T1000 (cell line): Measurements from ENCODE around the gene ASCC2.

ENCODE experiments used
- DNase-seq: peaks from one replicate; lab custom pipeline; 2025; ENCODE audit warnings: mixed read lengths; lab: John Stamatoyannopoulos, UW

Gene ASCC2

DNA sequence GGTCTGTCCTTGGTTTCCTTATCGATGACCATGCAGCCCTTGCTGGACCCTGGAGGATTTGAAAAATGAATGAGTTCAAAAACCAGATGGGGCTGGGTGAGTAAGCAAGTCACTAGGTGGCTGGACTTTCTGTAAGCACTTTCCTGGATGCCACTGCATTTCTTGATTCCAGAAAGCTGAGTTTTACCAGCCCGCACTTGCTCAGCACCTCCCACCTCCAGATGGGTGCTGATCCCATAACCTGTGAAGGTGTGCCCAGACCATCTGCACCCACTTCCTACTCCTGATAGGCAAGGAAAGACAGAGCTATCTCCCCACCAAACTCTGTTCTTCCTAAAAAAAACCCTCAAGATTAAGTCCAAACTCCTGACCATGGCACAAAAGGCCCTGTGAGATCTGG lies 21.1 kb downstream of the ASCC2 start:
- no peak for DNase-seq

DNA sequence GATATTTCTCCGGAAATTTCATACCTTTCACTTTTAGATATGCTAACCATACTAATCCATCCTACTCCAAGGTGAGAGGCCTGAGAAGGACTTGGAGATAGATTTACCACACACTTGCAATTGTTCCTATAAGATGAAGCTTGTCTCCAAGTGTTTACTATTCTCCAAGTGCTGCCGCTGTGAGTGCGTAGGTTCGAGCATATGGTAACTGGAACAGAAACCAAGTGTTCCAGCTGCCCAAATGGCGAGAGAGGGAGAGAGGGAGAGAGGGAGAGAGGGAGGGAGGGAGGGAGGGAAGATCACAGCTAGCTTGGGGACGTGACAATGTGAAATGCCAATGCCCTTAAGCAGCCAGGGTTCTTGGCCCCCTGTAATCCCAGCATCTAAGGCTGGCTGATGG lies 21.5 kb downstream of the ASCC2 start:
- no peak for DNase-seq

DNA sequence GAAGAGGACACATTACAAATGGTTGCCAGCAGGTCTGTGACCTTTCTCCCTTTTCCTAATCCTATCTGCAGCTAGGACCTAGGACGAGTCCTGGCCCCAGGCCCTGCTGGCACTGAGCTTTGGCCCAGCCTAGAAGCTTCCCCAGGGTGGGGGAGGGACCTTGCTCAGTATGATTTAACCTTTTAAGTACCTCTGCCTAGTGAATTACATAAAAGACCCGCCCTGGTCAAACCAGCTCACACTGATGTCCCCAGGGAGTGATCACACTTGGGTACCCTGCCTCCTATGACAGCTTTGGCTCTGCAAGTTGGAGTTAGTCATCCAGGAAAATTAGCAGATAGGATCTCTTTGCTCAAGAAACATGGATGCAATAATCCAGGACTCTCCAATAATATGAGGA lies 21.9 kb downstream of the ASCC2 start:
- DNase-seq = peak; percentile 35

DNA sequence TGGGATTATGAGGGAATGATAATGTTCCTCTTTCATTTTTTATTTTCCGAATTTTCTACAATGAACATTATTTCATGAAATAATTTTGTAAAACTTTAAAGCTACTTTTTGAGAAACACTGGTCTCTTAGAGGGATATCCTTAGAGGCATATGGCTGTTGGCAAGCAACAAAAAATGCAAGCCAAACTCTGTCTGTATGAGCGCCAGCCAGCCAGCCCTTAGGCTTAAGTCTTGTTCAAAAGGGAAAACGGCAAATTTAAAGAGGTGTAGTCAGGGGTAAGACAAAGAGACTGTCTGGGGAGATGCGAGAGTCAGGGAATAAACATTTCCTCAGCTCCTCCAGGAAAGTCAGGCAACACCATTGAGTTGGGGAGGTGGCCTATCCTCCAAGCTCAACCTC lies 22.5 kb downstream of the ASCC2 start:
- no peak for DNase-seq

DNA sequence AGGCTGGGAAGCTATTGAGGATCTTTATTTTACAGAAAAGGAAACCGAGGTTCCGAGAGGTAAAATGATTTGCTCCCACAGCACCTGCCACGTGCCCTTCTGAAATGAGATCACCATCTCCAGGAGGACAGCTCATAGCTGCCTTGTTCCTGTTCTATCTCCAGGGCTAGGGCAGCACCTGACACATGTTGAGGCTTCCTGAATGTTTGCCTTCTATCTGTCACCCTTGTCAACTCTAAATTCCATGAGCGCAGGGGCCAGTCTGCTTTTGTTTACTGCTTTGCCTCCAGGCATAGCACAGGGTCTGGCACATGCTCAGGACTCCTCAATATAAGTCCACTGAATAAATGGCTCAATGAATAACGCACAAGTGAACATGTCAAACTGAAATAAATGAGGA lies 24.1 kb downstream of the ASCC2 start:
- no peak for DNase-seq

DNA sequence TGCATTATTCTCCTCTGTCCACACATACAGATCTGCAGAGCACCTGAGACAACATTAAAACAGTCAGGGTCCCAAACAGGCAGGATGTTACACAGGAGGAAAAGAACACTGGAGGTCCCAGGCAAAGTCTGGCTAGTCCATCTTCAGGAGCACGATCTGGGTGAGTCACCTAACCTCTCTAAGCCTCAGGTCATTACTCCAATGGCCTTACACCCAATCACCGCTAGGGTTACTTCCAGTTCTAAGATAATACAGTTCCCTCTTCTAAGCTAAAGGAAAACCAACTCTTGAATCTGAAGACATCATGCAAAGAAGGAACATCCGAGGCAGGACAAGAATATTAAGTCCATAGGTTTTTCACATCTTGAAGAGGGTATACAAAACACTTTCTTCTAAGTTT lies 24.5 kb downstream of the ASCC2 start:
- DNase-seq = no peak

DNA sequence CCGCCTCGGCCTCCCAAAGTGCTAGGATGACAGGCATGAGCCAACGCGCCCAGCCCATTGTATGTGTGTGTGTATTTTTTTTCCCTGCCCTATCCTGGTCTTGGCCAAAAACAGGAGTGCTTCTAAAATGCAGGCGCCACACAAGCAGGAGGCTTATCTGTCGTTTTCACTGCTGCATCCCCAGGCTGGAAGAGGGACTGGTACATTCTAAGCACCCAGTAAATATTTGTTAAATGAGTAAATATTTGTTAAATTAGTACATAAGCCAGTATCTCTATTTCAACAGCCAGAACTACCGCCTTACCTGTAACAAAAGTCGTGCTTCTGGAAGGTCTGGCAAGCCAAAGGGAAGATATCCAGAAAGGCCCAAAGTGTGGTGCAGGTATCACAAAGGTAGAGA lies 24.9 kb downstream of the ASCC2 start:
- no peak for DNase-seq

DNA sequence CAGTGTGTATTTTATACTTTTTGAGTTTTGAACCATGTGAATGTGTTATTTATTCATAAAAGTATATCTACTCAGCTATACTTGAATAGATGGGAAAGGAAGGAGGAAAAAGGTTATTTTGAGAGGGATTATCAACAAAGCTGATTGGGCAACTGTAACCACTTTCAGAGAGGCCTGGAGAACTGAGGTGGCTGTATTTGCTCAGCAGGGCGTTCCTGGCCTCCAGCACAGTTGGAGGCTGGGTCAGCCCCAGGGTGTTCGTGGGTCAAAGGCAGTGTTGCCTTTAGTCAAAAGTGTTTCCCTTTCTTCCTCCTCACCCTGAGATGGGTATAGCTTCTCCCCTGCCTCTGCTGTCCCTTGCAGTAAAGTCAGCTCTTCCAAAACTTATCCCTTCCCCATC lies 26.7 kb downstream of the ASCC2 start:
- no peak for DNase-seq

DNA sequence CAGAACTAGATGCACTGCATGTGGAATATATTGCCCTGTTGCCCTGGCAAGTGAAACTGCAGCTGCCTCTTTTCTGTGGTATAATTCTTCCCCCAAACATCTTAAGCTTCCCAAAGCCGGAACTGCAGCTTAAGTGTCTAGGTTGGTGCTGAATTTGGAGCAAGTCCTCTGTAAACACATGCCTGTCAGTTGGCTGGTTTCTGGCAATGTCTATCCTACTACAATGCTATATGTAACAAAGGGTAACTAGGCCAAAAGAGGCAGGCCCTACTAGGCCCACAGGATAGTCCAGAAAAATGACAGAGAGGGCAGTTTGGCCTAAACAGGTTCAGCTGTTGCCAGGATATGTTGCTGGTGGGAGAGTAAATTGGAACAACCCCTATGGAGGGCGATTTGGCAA lies 27.9 kb downstream of the ASCC2 start:
- DNase-seq = no peak

DNA sequence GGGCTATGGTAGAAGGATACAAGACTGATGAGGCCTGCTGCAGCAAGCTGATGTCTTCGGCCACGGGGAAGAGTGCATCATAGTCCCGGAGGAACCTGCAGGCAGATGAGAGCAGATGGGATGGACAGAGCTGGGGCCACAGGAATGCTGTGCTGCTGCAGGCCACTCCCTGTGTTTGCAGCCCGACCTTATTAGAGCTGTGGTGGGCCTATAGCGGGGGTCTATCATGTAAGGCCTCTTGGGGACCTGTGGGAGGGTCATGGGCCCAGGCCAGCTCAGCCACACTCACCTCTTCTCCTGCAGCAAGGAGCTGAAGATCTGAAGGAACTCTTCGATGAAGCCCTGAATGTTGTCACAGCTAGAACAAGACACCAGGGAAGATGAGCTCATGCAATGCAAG lies 31.9 kb downstream of the ASCC2 start:
- DNase-seq = no peak

DNA sequence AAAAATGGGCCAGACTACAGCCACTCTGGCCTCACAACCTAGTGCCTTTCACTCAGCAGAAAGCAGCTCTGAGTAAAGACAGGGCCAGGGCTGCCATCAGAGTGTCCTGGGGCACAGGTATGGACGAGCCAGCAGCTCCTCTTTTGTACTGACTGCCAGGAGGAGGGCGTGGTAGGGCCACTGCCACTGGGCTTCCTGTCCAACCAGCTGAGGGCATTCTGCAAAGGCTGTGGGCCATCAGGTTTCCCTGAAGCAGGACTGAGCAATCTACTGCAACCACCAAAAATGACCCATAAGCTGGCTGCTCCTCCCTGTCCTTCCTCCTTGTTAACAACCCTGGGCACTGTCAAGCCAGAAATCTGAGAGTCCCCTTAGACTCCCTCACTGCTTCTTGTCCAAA lies 33.1 kb downstream of the ASCC2 start:
- DNase-seq = no peak

DNA sequence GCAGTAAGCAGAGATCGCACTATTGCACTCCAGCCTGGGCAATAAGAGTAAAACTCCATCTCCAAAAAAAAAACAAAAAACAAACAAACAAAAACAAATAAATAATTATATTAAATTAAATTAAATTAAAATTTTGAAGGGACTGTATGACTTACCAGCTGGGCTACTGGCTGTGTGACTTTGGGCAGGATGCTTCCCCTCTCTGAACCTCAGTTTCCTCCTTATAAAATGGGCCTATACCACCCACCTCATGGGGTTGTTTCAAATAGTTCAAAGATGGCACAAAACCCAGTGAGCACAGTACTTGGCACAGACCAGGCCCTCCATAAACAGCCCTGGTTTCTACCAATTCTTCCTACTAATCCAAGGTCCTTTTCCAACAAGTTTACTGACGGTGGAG lies 34.9 kb downstream of the ASCC2 start:
- DNase-seq = no peak

DNA sequence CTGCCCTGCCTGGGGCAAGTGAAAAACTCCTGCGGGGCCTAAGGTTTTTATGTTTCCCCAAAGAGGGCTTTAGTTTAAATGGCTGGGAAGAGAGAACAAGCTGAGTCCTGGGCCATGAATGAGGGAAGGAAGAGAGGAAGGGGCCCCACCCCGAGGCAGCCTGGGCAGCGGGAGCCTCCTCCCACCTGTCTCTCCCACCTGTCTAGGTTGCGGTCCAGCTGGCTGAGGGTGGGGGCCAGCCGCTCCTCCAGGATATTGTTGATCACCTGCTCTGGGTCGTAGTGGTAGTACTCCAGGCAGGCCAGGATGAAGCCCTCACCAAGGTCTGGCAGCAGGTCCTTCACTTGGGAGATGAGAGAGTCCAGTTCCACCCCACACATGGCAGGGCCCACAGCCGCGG lies 36.3 kb downstream of the ASCC2 start:
- DNase-seq = no peak

DNA sequence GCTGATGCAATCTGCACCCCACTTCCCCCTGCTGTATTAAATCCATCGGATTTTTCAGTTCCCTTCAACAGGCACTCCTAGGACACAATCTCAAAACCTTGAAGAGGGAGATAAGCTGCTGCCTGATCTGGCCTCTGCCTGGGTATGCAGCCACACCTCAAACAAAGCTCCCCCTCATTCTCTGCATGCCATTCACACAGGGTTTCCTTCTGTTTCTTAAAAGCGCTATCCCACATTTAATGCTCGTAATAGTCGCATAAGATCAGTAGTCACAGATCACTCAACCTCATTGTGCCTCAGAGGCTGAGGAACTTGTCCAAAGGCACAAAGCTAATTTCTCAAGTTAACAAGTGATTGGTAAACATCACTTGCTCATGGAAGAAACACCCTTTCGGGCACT lies 36.9 kb downstream of the ASCC2 start:
- DNase-seq = no peak

DNA sequence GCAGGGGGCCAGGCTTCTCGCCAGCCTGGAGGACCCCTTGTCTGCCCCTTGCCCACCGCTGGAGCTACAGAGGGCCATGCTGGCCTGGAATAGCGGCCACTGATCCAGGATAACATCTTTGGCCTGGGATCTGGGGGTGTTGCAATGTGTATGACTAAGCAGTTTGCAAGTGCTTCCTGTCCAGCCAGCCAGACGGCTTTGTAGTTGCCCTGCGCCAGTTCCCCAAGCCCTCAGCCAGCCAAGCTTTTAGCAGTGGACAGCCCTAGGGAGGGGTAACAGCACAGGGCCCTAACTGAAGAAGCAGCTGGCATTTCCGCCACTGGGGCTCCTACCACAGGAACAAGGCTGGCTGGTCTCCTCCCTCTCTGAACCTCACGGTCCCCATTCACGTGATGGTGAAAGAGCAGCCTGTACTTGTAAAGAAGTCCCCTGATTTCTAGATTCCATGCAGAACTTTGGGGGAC lies 38.8 kb downstream of the ASCC2 start:
- DNase-seq = peak; percentile 15

DNA sequence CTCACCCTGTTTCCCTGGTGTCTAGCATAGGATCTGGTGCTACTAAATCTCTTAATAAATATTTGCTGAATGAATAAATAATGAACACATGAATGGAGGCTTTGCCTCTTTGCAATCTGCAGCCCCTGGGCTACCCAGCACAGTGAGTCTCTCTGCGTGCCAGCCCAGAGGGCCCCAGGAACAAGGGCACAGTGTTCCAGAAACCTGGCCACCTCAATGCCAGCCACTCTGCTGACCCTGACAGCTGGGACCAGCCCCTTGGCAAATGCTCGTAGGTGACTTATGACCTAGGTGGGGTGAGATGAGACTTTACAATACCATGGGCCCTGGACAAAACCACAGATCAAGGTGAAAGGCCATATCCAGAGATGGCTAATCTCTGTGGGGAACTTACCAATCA lies 39.3 kb downstream of the ASCC2 start:
- DNase-seq = no peak

DNA sequence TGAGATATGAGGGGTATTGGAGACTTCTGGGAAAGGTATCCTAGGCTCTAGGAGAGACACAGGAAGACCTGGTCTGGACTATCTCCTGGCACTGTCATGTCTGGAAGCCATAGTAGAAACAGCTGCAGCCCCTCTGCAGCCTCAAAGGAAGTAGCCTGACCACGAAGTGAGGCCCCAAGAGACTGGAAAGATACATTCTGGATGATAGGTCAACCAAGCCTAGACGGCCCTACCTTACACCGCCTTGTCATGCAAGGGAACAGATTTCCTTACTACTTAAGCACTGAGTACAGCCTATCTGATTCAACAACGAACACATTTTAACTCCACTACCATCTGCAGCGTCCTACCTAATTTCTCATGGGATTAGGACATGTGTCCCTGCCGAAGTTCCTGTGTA lies 39.8 kb downstream of the ASCC2 start:
- DNase-seq = no peak

DNA sequence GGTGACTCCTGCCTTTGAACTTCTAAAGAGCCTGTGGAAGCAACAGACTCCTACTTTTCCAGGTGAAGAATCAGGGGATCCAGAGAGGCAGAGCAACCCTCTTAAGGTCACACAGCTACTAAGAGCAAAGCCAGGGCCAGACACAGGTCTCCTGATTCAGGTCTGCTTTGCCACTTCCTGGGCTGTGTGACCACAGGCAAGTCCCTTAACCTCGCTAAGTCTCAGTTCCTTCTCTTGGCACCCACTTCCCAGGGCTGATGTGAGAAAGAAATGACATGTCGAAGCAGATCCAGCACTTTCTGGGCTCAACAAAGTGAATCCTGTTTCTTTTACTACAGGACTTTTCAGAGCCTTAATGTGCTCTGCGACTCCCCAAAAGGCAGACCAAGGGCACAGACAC lies 40.7 kb downstream of the ASCC2 start:
- no peak for DNase-seq

DNA sequence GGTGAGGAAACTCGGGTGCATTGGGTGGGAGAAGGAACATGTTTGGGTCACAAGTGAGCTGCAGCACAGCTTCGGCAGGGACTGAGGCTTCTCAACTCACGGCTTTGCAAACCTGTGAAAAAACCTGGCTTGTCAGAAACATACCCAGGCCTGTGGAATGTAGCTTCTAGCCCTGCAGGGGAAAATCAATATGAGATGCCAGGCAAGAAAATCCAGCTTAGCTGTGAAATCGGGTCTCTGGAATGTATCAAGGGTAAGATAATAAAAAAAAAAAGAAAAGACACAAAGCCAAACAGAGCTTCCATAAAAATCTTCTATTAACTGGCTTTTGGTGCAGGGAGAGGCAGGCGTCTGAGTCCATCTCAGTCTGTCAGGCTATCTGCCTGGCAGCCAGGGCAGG lies 42.4 kb downstream of the ASCC2 start:
- DNase-seq = no peak

DNA sequence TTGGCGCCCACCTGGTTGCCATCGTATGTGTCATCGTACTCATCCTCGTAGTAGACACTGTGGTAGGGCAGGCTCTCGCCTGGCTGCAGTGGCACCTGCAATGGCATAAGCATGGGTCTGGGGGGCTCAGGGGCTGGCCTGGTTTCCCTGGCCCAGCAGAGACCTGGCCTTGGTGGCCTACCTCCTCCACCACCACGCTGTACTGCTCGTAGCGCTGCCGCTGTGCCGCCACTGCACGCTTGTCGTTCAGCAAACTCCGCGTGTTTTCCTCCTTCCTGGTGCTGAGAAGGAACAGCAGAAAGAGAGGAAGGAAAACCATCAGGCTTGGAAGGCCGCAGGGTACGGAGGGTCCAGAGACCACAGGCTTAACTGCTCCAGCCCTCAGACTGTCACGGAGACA lies 44.7 kb downstream of the ASCC2 start:
- no peak for DNase-seq

DNA sequence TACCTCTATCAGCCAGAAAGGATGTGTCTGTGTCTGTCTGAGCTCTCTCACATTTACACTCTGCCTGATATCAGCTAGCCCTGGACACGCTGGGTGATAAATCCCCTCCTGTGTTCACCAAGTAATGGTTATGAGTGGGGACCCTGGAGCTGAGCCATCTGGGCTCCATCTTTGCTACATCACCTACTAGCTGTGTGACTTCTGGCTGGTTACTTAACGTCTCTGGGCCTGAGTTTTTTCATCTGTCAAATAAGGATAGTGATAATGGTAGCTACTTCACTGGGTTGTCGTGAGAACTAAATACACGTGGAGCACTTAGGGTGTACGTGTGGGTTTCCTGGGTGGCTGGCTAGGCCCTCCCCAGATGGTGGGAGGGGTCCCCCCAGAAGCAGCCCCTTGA lies 48.0 kb downstream of the ASCC2 start:
- no peak for DNase-seq

DNA sequence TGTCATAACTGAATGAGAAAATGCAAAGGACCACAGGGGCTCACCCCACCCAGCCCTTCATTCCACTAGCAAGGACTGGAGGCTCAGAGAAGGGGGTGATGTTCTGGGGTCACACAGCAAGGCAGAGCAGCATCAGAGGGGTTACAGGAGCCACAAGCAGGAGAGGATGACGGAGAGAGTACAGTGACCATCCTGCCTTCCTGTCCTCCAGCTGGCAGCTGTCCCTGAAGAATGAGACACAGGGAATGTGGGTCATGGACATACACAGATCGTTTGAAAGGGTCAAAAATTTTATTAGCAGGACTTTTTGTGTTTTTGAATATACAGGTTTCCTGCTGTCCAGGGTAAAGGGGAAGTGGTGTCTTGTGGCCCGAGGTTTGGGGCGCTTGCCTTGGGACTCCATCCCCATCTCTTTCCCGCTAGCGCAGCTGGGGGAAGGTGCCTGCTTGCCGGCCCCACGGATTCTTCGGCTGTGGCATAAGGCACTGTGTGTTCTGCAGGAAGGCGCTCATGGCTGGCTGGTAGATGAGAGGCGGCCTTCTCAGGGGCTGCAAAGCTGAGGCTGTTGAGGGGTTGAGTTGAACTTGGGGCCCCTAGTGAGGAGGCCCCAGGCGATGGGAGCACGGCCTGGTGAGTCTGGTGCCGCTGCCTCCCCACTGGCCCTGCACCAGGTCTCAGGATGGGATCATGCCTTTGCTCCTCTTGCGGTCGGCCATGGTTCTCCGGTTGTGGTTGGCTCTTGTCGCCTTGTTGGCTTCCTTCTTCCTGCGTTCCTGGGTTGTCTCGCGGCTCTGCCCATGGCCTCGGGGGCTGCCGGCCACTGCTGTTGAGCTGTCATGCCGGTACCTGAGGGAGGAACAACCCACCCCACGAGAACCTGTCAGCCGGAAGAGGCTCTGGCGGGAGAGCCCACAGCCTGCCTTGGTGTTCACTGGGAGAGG lies 49.5 kb downstream of the ASCC2 start:
- no peak for DNase-seq

DNA sequence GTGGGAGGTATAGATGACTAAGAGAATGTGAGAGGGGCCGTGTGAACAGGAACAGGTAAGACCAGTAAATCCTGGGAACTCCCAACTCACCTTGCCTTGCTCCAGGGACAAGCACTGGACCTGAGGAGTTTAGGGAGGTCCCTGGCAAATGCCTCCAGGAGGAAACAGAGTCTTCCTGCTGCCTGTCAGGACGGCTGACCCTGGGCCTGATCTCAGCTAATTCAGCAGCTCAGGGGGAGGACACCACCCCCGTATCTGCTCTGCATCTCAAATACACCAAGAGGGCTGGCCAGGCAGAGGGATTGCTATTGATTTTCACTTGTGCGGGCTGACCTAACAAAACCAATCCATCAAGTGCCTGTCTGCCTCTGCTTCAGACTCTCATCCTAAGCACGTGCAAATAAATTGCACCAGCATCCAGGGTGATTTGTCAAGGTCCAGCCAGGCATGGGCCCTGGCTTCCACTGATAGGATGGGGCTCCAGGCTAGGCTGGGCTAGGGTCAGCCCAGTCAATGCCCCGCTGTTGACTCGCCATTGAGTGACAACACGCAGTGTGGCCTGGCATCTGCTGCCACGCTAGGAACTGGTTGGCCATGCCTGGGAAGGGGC lies 50.6 kb downstream of the ASCC2 start:
- DNase-seq = no peak

DNA sequence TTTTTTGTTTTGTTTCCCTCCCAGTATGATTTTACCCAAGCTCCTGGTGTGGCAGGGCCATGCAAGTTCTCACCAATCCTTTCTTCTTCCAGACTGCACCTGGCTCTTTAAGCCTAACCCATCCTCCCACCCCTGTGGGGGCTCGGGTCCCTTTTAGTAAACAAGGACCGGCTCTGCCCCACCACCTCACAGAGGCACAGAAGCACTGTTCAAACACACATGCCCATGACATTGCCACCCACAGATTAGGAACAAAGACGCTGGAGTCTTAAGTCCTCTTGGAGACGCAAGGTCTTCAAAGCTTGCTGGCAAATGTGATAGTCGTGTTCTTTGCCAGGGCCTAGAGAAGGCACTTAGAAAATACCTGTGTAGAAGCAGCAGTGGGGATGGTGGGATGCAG lies 52.0 kb downstream of the ASCC2 start:
- DNase-seq = no peak
